Measurements from ENCODE around the gene LYZL2.
A peak's percentile ranks its signal among the peaks of the same experiment; 100 is the strongest.

The LYZL2 gene

DNA sequence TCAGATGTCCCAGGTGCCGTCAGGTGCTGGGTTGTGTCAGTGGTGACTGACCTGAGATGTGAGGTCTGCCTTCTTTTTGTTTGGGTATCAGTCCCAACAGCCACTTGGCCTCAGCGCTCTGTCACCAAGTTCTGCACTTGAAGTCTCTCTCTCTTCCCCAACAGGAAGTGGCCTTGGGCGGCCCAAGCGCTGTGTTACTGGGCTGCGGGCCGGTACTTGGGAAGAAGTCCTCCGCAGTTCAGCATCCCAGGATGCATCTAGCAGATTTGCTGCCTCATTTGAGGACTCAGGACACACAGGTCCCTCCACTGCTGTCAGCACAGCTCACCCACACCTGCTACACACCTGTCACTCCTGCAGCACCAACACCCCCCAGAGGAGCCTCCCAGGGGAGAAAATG is 40.1 kb downstream of the LYZL2 start:
- DNase-seq, result no peak

GRCh38 chr10:30587522-30588031 is 42.0 kb downstream of the LYZL2 start:
- no peak for DNase-seq

DNA sequence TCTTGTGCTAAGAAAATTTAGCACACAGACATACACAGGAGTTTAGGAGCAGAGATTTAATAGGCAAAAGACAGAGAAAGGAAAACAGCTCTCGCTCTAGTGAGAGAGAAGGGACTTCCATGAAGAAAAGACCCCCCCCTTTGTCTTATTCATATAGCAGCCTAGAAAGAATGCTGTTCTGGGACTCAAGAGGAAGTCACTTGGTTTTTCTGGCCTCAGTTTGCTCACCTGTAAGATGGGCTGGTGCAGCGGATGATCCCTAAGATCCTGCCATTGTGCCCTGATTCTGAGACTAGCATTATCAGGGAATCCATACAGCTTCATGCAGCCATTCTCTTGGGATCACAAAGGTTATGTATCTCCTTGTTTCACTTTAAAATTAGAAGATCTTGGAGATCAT is 42.7 kb downstream of the LYZL2 start:
- no peak for DNase-seq

GRCh38 chr10:30583778-30584415 is 45.7 kb downstream of the LYZL2 start:
- peak; percentile 23 for DNase-seq

- DNase-seq, result peak; percentile 47
These were observed 47.7 kb downstream of the LYZL2 start for GRCh38 chr10:30581779-30582380.

GRCh38 chr10:30580676-30581075 is 48.9 kb downstream of the LYZL2 start:
- DNase-seq, result no peak

GRCh38 chr10:30580241-30580640 is 49.3 kb downstream of the LYZL2 start:
- no peak for DNase-seq

DNA sequence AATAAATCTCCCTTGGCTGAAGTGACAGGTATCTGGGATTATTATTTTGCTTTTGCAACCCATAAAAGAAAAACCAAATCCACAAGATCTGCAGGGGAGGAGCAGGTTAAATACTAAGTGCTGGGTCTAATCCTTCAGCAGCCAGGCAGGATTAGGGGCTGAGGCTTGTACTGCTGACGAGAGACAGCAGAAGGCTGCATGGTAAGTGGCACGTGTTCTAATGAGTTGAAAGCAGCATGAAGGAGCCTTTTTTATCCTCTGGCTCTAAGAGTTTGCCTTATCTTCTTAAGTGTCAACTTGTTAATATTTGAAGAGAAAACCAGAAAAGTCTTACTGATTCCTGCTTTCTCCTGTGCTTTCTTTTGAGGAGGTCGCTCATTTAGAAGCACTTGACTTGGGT is 50.0 kb downstream of the LYZL2 start:
- DNase-seq, result no peak

DNA sequence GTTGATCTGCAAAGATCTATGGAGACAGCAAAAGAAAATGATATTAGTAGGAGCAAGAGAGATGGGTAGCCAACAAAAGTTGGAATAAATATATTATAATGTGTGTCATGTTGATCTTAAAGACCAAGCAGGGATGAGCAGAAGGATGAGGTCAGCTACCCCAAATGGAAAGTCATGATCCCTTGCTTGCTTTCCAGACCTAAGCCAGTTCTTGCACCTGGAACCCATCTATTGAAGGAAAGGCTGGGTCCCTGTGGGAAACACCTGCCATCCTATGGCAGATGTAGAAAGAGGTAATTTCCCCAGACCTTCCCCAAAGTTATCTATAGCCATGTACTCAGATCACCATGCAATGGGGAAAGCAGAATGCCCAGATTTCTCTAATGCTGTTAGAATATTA is 52.5 kb downstream of the LYZL2 start:
- DNase-seq, result no peak

- DNase-seq, result no peak
These were observed 52.9 kb downstream of the LYZL2 start for GRCh38 chr10:30576641-30577040.

- DNase-seq, result no peak
These were observed 55.1 kb downstream of the LYZL2 start for GRCh38 chr10:30574432-30574796.

DNA sequence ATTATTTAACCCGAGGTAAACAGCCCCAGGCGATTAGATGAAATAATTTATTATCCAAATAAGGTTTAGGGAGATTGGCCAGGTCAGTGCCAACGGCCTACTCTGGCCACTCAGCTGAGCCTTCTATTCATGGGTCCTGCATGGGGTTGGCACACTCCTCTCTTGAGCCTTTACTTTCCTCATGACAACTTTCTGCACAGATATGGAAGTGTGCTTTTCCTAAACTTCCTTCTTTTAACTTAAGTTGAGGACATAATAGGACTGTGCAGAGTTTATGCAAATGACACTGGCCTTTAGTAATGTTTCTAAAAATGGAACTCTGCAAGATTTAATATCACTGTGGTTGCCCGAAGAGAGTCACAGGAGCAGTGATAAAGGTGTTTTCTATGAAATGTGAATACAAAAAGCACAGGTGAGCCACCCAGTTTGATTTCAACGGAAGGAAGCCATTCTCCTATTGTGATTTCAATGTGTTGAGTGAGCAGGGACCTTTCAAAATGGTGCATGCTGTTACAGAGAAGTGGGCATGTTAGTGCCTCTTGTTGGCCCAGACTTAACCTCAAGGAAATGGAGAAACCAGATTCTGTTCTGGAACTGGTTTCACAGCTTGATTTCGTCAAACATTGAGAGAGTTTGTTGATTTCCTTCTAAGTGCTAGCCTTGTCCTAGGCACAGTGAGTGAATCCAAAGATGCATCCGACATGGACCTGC is 55.7 kb downstream of the LYZL2 start:
- no peak for DNase-seq

- DNase-seq, result no peak
These were observed 64.1 kb downstream of the LYZL2 start for GRCh38 chr10:30565449-30565848.

GRCh38 chr10:30562787-30563186 is 66.8 kb downstream of the LYZL2 start:
- peak; percentile 90 for DNase-seq

All from activated CD4-positive, alpha-beta T cell treated with anti-CD3 and anti-CD28 coated beads, Interleukin-2, amount 50 U/mL, for 16 hours (primary cell).